Kidney tubule cell (primary cell): Measurements from ENCODE around the gene DIPK1B.
A peak's percentile ranks its signal among the peaks of the same experiment; 100 is the strongest.

Experiments
- DNase-seq: peaks from one replicate; pipeline ENCODE4 v3.0.0-alpha.2; 2018; ENCODE audit warnings: low spot score

The DIPK1B gene

GRCh38 chr9:136711751-136712689, at the start of gene DIPK1B:
TSS of gene DIPK1B (plus strand) at chr9:136712572. CDS start at chr9:136712666, 94 bp downstream.
- DNase-seq, result no peak

- DNase-seq, result no peak
These were observed 49.5 kb upstream of the DIPK1B start, which contains the start of gene EGFL7 for GRCh38 chr9:136662656-136663581. TSS of gene EGFL7 (plus strand) at chr9:136662916. CDS start at chr9:136668283, 5,367 bp downstream.

- DNase-seq, result no peak
These were observed 48.1 kb upstream of the DIPK1B start for GRCh38 chr9:136664000-136664915.

- no peak for DNase-seq
These were observed 47.2 kb upstream of the DIPK1B start for GRCh38 chr9:136665111-136665703.

DNA sequence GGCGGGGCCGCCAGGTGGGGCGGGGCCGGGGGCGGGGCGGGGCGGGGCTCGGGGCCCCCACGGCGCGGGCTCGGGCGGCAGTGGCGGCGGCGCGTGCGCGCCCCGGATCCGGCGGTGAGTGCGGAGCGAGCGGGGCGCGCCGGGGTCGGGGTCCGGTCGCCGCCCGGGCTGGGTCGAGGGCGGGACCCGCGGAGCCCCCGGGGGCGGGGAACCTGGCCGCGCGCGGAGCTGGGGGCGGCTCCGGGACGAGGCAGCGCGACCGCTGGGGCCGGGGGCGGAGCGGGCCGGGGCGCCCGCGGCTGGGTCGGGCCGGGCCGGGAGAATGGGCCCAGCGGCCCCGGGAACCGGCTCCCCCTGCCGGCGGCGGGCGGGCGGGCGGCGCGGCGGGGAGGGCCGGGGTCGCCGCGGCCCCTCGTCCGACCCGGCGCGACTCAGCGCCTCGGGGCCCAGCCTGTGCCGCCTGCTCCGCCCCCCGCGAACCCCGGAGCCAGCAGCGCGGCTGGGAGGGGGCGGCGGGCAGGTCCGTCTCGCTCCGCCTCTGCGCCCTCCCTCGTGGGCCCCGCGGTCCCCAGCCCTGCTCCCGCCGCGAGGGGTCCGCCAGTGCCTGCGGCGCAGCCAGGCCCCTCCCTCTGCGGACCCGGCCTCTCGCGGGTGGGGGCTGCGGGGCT, 46.5 kb upstream of the DIPK1B start:
- no peak for DNase-seq

- no peak for DNase-seq
These were observed 45.8 kb upstream of the DIPK1B start for GRCh38 chr9:136666372-136667213.

DNA sequence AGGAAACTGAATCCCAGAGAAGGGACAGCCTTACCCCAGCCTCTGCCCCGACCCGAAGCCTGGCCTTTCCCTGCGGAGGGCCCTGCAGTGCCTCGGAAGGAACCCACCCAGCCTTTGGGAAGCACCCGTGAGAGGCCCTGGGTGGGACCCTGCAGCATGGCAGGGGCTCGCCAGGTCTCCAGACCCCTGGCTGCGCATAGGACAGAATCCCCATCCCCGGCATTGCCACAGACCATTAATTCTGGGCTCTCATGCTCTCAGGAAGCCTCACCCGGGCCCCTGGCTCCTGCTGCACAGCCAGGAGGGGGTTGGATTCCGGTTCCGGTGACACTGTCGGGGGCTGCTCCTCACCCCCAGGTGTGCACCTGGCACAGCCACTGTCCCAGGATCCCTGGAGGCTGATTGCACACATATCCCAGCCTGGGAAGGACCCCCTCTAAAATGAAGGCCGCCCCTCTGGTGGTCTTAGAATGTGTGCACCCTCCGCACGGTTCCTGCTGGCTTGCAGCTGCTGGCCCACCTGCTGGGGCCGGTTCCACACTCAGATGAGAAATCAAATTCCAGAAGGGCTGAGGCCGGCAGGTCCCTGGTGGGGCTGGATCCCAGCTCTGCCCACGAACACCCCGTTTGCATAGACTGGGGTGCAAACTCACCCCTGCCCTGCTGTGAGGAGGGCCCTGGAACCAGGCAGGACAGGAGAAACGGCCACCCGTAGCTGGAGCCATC, 45.0 kb upstream of the DIPK1B start:
- DNase-seq, result no peak

DNA sequence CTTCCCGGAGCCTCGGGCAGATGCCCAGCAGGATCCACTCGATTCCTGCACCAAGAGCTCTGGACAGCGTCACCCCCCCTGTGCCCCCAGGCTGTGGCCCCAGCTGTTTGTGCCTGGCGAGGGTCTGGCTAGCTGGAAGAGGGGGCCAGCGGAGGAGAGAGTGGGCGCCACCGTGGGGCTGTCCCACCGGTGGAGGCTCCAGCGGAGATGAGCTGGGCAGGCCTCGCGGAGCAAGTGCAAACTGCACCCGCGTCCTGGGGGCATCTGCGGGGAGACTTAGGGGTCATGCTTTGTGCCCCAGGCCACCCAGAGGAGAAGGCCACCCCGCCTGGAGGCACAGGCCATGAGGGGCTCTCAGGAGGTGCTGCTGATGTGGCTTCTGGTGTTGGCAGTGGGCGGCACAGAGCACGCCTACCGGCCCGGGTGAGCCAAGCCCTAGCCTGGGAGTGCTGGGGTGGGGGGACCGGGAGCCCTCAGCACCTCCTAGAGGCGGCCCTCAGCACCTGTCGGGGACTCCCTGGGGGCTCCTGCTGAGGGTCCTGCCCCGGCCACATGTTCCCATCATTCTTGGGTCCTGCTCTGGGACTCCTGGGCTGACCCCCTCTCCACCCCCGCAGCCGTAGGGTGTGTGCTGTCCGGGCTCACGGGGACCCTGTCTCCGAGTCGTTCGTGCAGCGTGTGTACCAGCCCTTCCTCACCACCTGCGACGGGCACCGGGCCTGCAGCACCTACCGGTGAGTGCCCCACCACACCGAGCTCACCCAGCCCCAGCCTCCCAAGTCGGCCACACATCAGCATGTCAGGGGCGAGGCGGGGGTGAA, 44.2 kb upstream of the DIPK1B start:
- DNase-seq, result no peak

GRCh38 chr9:136668983-136669790, 43.2 kb upstream of the DIPK1B start:
- peak; percentile 14 for DNase-seq

GRCh38 chr9:136669791-136670464, 42.4 kb upstream of the DIPK1B start:
- no peak for DNase-seq

DNA sequence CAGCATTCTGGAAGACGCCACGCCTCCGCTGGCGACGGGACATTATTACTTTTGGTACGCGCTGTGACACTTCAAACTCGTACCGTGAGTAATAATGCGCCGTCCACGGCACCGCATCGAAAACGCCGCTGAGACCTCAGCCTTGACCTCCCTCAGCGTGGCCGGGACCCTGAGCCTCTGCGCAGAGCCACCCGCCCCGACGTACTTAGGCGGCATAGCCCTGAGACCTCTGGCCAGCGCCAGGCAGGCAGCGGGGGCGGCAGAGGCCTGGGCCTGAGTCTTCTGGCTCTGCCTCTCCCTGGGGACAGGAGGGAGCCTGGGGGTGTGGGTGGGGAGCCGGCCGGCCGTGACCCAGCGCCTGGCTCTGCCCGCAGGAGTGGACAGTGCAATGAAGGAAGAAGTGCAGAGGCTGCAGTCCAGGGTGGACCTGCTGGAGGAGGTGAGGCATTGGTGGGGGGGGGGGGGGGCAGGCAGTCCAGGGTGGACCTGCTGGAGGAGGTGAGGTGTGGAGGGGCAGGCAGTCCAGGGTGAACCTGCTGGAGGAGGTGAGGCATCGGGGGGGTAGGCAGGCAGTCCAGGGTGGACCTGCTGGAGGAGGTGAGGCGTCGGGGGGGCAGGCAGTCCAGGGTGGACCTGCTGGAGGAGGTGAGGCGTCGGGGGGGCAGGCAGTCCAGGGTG, 41.7 kb upstream of the DIPK1B start:
- peak; percentile 13 for DNase-seq

DNA sequence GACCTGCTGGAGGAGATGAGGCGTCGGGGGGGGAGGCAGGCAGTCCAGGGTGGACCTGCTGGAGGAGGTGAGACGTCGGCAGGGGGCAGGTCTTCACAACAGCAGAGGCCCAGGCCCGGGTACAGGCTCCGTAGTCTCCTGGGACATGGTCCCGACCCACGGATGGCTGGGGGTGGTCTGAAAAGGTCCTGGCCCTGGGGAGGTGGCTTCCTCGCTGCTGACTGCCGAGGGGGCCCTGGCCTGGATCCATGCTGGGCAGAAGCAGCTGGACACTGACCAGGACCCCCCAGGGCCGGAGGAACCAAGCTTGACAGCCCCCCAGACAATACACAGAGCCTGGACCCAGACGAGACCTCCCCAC, 41.1 kb upstream of the DIPK1B start:
- DNase-seq, result no peak

- peak; percentile 20 for DNase-seq
These were observed 40.5 kb upstream of the DIPK1B start for GRCh38 chr9:136671646-136672430.

DNA sequence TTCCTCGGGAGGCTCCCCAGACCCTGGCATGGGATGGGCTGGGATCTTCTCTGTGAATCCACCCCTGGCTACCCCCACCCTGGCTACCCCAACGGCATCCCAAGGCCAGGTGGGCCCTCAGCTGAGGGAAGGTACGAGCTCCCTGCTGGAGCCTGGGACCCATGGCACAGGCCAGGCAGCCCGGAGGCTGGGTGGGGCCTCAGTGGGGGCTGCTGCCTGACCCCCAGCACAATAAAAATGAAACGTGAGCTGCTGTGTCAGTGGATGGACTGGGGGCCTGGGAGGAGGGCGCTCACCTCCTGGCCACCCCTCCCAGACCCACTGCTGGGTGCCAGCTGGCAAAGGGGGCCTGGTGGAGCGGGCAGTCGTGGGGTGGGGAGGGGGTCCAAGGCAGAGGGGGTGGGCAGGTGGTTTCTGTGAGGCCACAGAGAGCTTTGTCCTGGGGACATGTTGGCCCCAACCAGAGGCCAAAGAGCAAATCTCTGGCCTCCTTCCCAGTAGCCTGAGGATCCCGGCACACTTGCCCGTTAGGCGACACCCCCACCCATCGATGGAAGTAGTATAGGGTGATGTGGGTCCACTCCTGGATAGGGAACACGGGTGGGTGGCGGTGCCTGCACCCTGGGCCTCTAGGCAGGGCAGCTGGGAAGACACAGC, 39.8 kb upstream of the DIPK1B start:
- no peak for DNase-seq
